ENCODE measurements around the gene MYOM3. TPM values are rescaled to one million over a fixed set of nuclear protein-coding genes. Genes with fewer than 3 reads are reported as not detected.

The MYOM3 gene
- total and polyA plus RNA-seq, 11 donors, result 76.7 to 379 (median 288) TPM

- H3K36me3 ChIP-seq, result no peaks in the 10 kb centered on the region
- ATAC-seq, result no peak
- WGBS, 4 donors, result 79 to 84% (median 83%) methylated on average over 2 of the region's 2 CpGs
- no peak overlapping the region for H3K4me3 ChIP-seq
- TF ChIP-seq POLR2A (IDR thresholded peaks at IDR 0.05) (no peak), CTCF (IDR thresholded peaks at IDR 0.05) (no peak)
- peaks cover 0 to 9% (median under 1%) of the 10 kb centered on the region in 12 donors for H3K9me3 ChIP-seq
- no peaks in the 10 kb centered on the region for H3K27me3 ChIP-seq
- intact Hi-C loops (cut with DNase I), result no loop called here
- DNase-seq, result peak in 1 of 5 donors; percentile 1
- peak overlapping the region in 1 of 12 donors; percentile 74 for H3K27ac ChIP-seq
- H3K4me1 ChIP-seq, result peaks cover 0 to 21% (median 10%) of the 10 kb centered on the region in 12 donors
These were observed 13.0 kb upstream of the MYOM3 start for GRCh38 chr1:24124980-24125379.

GRCh38 chr1:24123611-24124010, 11.7 kb upstream of the MYOM3 start:
- WGBS, 4 donors, result 85 to 96% (median 92%) methylated on average over 6 of the region's 6 CpGs
- H3K36me3 ChIP-seq, result no peaks in the 10 kb centered on the region

DNA sequence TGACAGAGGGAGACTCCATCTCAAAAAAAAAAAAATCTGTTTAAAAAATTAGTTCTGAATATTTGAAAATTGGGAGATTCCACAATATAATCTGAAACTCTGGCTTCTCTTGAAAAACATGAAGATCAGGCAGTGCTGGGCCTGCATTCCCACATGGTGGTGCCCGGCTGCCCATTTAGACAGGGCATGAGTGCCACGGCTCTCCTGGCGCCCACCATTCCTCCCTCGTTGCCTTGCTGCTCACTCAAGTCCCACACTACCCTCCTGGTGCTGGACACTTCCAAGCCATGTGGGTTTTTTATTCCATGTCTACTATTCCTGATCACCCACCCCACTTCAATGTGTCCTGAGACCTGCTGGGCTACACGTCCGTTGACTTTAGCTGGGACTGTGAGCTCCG, 10.8 kb upstream of the MYOM3 start:
- intact Hi-C loops (cut with DNase I), result no loop called here
- H3K4me3 ChIP-seq, result no peak overlapping the region
- H3K27me3 ChIP-seq, result peaks cover 0 to 4% (median 0%) of the 10 kb centered on the region in 9 donors
- no peaks in the 10 kb centered on the region for H3K9me3 ChIP-seq
- DNase-seq (peak in 1 of 5 donors; percentile 20), ATAC-seq (no peak)
- H3K4me1 ChIP-seq, result peaks cover 0 to 29% (median 14%) of the 10 kb centered on the region in 12 donors
- H3K36me3 ChIP-seq, result no peaks in the 10 kb centered on the region
- H3K27ac ChIP-seq, result no peak overlapping the region
- TF ChIP-seq POLR2A (IDR thresholded peaks at IDR 0.05), result no peak
- TF ChIP-seq CTCF (IDR thresholded peaks at IDR 0.05), result no peak
- WGBS, 4 donors, result 91 to 94% (median 92%) methylated on average over 7 of the region's 7 CpGs

More at GRCh38 chr1:24123611-24124010, 11.7 kb upstream of the MYOM3 start:
- H3K4me3 ChIP-seq, result no peak overlapping the region
- ATAC-seq (no peak), DNase-seq (peak in 1 of 5 donors; percentile 8)
- no peak overlapping the region for H3K27ac ChIP-seq
- intact Hi-C loops (cut with DNase I), result no loop called here
- no peak for TF ChIP-seq CTCF (IDR thresholded peaks at IDR 0.05)
- TF ChIP-seq POLR2A (IDR thresholded peaks at IDR 0.05), result no peak
- H3K4me1 ChIP-seq, result peaks cover 0 to 29% (median 14%) of the 10 kb centered on the region in 12 donors
- no peaks in the 10 kb centered on the region for H3K27me3 ChIP-seq
- H3K9me3 ChIP-seq, result no peaks in the 10 kb centered on the region

DNA sequence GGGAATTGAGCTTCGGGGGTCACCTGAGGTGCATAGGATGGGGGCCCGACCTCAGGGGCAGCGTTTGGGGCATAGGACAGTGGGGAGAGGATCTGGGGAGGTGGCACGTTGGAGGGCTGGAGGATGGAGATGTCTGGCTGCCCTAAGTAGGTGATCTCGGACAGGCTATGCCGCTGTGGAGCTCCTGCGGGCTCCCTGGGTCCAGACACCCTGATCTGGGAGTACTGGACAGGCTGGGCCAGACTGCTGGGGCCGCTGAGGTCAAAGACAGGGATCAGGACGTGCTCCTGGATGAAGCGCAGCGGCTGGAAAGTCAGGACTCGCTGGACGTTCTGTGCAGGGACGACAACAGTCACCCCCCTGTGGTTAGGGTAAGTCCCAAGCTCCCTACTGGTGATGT, 9.5 kb upstream of the MYOM3 start:
- H3K27ac ChIP-seq, result no peak overlapping the region
- H3K4me3 ChIP-seq, result no peak overlapping the region
- peak in 1 of 5 donors; percentile 17 for DNase-seq
- H3K9me3 ChIP-seq, result no peaks in the 10 kb centered on the region
- 85 to 93% (median 91%) methylated on average over 14 of the region's 14 CpGs for WGBS, 4 donors
- intact Hi-C loops (cut with DNase I), result no loop called here
- H3K36me3 ChIP-seq, result no peaks in the 10 kb centered on the region
- TF ChIP-seq POLR2A (IDR thresholded peaks at IDR 0.05) (no peak), CTCF (IDR thresholded peaks at IDR 0.05) (no peak)
- peaks cover 0 to 26% (median 14%) of the 10 kb centered on the region in 12 donors for H3K4me1 ChIP-seq
- ATAC-seq, result no peak
- peaks cover 0 to 5% (median 0%) of the 10 kb centered on the region in 9 donors for H3K27me3 ChIP-seq

Data from heart left ventricle (tissue), 16 donors.